NK-92 (cell line): Measurements from ENCODE around the gene FAM151B.
"Not testable (repeated sequence)": the region's sequence is repeated elsewhere in the genome, so short reads cannot be mapped to it uniquely, and the experiment has no call there.

Experiments used
- DNase-seq: peaks from one replicate; lab custom pipeline; 2025; ENCODE audit not compliant: unreplicated experiment; lab: John Stamatoyannopoulos, UW

Gene FAM151B

GRCh38 chr5:80502800-80503199 is 14.9 kb downstream of the FAM151B start:
- DNase-seq = no peak

- no peak for DNase-seq
Measured at GRCh38 chr5:80503641-80504040, 15.7 kb downstream of the FAM151B start.

GRCh38 chr5:80504833-80505232 is 16.9 kb downstream of the FAM151B start:
- DNase-seq = no peak

GRCh38 chr5:80507663-80508062 is 19.8 kb downstream of the FAM151B start:
- no peak for DNase-seq

GRCh38 chr5:80508844-80509243 is 20.9 kb downstream of the FAM151B start:
- no peak for DNase-seq

- no peak for DNase-seq
Measured at GRCh38 chr5:80509362-80509761, 21.5 kb downstream of the FAM151B start.

GRCh38 chr5:80516826-80517225 is 28.9 kb downstream of the FAM151B start:
- no peak for DNase-seq

- no peak for DNase-seq
Measured at GRCh38 chr5:80540691-80541090, 52.8 kb downstream of the FAM151B start.

GRCh38 chr5:80541392-80541791 is 53.5 kb downstream of the FAM151B start:
- no peak for DNase-seq

- no peak for DNase-seq
Measured at GRCh38 chr5:80554646-80555045, 66.7 kb downstream of the FAM151B start.

- DNase-seq = no peak
Measured at GRCh38 chr5:80555099-80555498, 67.2 kb downstream of the FAM151B start.

- no peak for DNase-seq
Measured at GRCh38 chr5:80559244-80559643, 71.3 kb downstream of the FAM151B start.

GRCh38 chr5:80565330-80565729 is 77.4 kb downstream of the FAM151B start:
- DNase-seq = no peak

- no peak for DNase-seq
Measured at GRCh38 chr5:80566711-80567259, 78.9 kb downstream of the FAM151B start.

- DNase-seq = no peak
Measured at GRCh38 chr5:80568251-80568650, 80.4 kb downstream of the FAM151B start.

- DNase-seq = no peak
Measured at GRCh38 chr5:80569086-80569960, 81.4 kb downstream of the FAM151B start.

- DNase-seq = no peak
Measured at GRCh38 chr5:80569961-80570786, 82.3 kb downstream of the FAM151B start, which contains the start of gene ANKRD34B. Gene ANKRD34B (minus strand): TSS chr5:80570280. CDS start chr5:80560019, 10,261 bp downstream.

- DNase-seq = no peak
Measured at GRCh38 chr5:80573062-80573461, 85.2 kb downstream of the FAM151B start.

- no peak for DNase-seq
Measured at GRCh38 chr5:80576383-80576782, 88.5 kb downstream of the FAM151B start.

GRCh38 chr5:80577707-80578106 is 89.8 kb downstream of the FAM151B start:
- DNase-seq = no peak

GRCh38 chr5:80579050-80579449 is 91.2 kb downstream of the FAM151B start:
- DNase-seq = no peak

- DNase-seq = not testable (repeated sequence)
Measured at GRCh38 chr5:80580291-80580690, 92.4 kb downstream of the FAM151B start.
